ENCODE results near the gene PGAP6.
"Not testable (repeated sequence)": the region's sequence is repeated elsewhere in the genome, so short reads cannot be mapped to it uniquely, and the experiment has no call there.

PGAP6 gene

GRCh38 chr16:381789-382717 is at the start of gene PGAP6:
Gene PGAP6, minus strand, starts transcription at chr16:381978. Its CDS starts 157 bp downstream, at chr16:381821.
- peak within 1 kb of the TSS; percentile 84 for H3K4me3 Mint-ChIP-seq
- H3K36me3 Mint-ChIP-seq, result no peaks in the 10 kb centered on the region

GRCh38 chr16:430904-431303 is 49.1 kb upstream of the PGAP6 start:
- H3K4me1 Mint-ChIP-seq, result peaks cover 18% of the 10 kb centered on the region
- no peaks in the 10 kb centered on the region for H3K9me3 Mint-ChIP-seq
- no peaks in the 10 kb centered on the region for H3K27me3 Mint-ChIP-seq
- no peak overlapping the region for H3K4me3 Mint-ChIP-seq
- H3K36me3 Mint-ChIP-seq, result peaks cover 5% of the 10 kb centered on the region
- DNase-seq (ENCODE audit: low spot score in 2 of 2) (no peak), ATAC-seq (ENCODE audit: low read depth) (no peak)
- H3K27ac Mint-ChIP-seq, result no peak overlapping the region

More at GRCh38 chr16:381789-382717, at the start of gene PGAP6:
- ATAC-seq (ENCODE audit: low read depth) (peak; percentile 66), DNase-seq (ENCODE audit: low spot score in 2 of 2) (peak; percentile 45 to 66)
- no peaks in the 10 kb centered on the region for H3K27me3 Mint-ChIP-seq
- peak within 1 kb of the TSS; percentile 43 for H3K27ac Mint-ChIP-seq
- no peaks in the 10 kb centered on the region for H3K9me3 Mint-ChIP-seq
- peaks cover 13% of the 10 kb centered on the region for H3K4me1 Mint-ChIP-seq

- peaks cover 2% of the 10 kb centered on the region for H3K36me3 Mint-ChIP-seq
Measured at GRCh38 chr16:427250-427649, 45.5 kb upstream of the PGAP6 start.

GRCh38 chr16:426906-427249 is 45.1 kb upstream of the PGAP6 start:
- H3K9me3 Mint-ChIP-seq, result no peaks in the 10 kb centered on the region
- peaks cover 23% of the 10 kb centered on the region for H3K4me1 Mint-ChIP-seq
- no peak for DNase-seq (ENCODE audit: low spot score in 2 of 2)
- peaks cover 2% of the 10 kb centered on the region for H3K27me3 Mint-ChIP-seq
- peak overlapping the region; percentile 77 for H3K4me3 Mint-ChIP-seq
- peaks cover 2% of the 10 kb centered on the region for H3K36me3 Mint-ChIP-seq
- H3K27ac Mint-ChIP-seq, result no peak overlapping the region
- ATAC-seq (ENCODE audit: low read depth), result no peak

More at GRCh38 chr16:427250-427649, 45.5 kb upstream of the PGAP6 start:
- Mint-ChIP-seq H3K27ac (no peak overlapping the region), H3K9me3 (no peaks in the 10 kb centered on the region), H3K4me3 (peak overlapping the region; percentile 77), H3K4me1 (peaks cover 23% of the 10 kb centered on the region), H3K27me3 (peaks cover 2% of the 10 kb centered on the region)
- no peak for ATAC-seq (ENCODE audit: low read depth)
- no peak for DNase-seq (ENCODE audit: low spot score in 2 of 2)

GRCh38 chr16:426115-426905 is 44.5 kb upstream of the PGAP6 start:
- Mint-ChIP-seq H3K4me1 (peaks cover 23% of the 10 kb centered on the region), H3K27ac (no peak overlapping the region), H3K9me3 (no peaks in the 10 kb centered on the region), H3K27me3 (peaks cover 2% of the 10 kb centered on the region), H3K4me3 (peak overlapping the region; percentile 77), H3K36me3 (peaks cover 2% of the 10 kb centered on the region)
- DNase-seq (ENCODE audit: low spot score in 2 of 2) (peak in 1 of 2 donors; percentile 34), ATAC-seq (ENCODE audit: low read depth) (no peak)

- peaks cover 19% of the 10 kb centered on the region for H3K4me1 Mint-ChIP-seq
- H3K27me3 Mint-ChIP-seq, result peaks cover 4% of the 10 kb centered on the region
- no peaks in the 10 kb centered on the region for H3K36me3 Mint-ChIP-seq
- H3K9me3 Mint-ChIP-seq, result no peaks in the 10 kb centered on the region
- DNase-seq (ENCODE audit: low spot score in 2 of 2) (no peak), ATAC-seq (ENCODE audit: low read depth) (peak; percentile 52)
- H3K4me3 Mint-ChIP-seq, result peak overlapping the region; percentile 93
- H3K27ac Mint-ChIP-seq, result no peak overlapping the region
Measured at GRCh38 chr16:425740-426114, 43.9 kb upstream of the PGAP6 start.

GRCh38 chr16:425082-425718 is 43.4 kb upstream of the PGAP6 start, which contains the start of gene RAB11FIP3:
Gene RAB11FIP3, plus strand, starts transcription at chr16:425649. Its CDS starts 358 bp downstream, at chr16:426007.
- Mint-ChIP-seq H3K4me1 (peaks cover 19% of the 10 kb centered on the region), H3K27ac (peak within 1 kb of the TSS; percentile 81), H3K9me3 (no peaks in the 10 kb centered on the region), H3K36me3 (no peaks in the 10 kb centered on the region), H3K4me3 (peak within 1 kb of the TSS; percentile 93), H3K27me3 (peaks cover 4% of the 10 kb centered on the region)
- ATAC-seq (ENCODE audit: low read depth) (peak; percentile 85), DNase-seq (ENCODE audit: low spot score in 2 of 2) (peak; percentile 78 to 91)

GRCh38 chr16:424623-425081 is 42.9 kb upstream of the PGAP6 start:
- Mint-ChIP-seq H3K9me3 (no peaks in the 10 kb centered on the region), H3K4me1 (peaks cover 19% of the 10 kb centered on the region), H3K27ac (no peak overlapping the region), H3K36me3 (no peaks in the 10 kb centered on the region), H3K4me3 (peak overlapping the region; percentile 93), H3K27me3 (peaks cover 4% of the 10 kb centered on the region)
- no peak for ATAC-seq (ENCODE audit: low read depth)
- DNase-seq (ENCODE audit: low spot score in 2 of 2), result no peak

GRCh38 chr16:424033-424622 is 42.4 kb upstream of the PGAP6 start:
- H3K27me3 Mint-ChIP-seq, result peaks cover 4% of the 10 kb centered on the region
- ATAC-seq (ENCODE audit: low read depth), result no peak
- H3K4me3 Mint-ChIP-seq, result peak overlapping the region; percentile 93
- H3K9me3 Mint-ChIP-seq, result no peaks in the 10 kb centered on the region
- DNase-seq (ENCODE audit: low spot score in 2 of 2), result no peak
- H3K36me3 Mint-ChIP-seq, result no peaks in the 10 kb centered on the region
- peaks cover 19% of the 10 kb centered on the region for H3K4me1 Mint-ChIP-seq
- no peak overlapping the region for H3K27ac Mint-ChIP-seq

GRCh38 chr16:422179-422578 is 40.4 kb upstream of the PGAP6 start:
- peaks cover 11% of the 10 kb centered on the region for H3K4me1 Mint-ChIP-seq
- not testable (repeated sequence) for H3K36me3 Mint-ChIP-seq; H3K27me3 Mint-ChIP-seq; H3K4me3 Mint-ChIP-seq; H3K9me3 Mint-ChIP-seq; DNase-seq (ENCODE audit: low spot score in 2 of 2); H3K27ac Mint-ChIP-seq; ATAC-seq (ENCODE audit: low read depth)

GRCh38 chr16:415170-415498 is 33.4 kb upstream of the PGAP6 start:
- not testable (repeated sequence) for H3K27ac Mint-ChIP-seq; ATAC-seq (ENCODE audit: low read depth); H3K4me1 Mint-ChIP-seq; H3K9me3 Mint-ChIP-seq; H3K36me3 Mint-ChIP-seq; H3K27me3 Mint-ChIP-seq; DNase-seq (ENCODE audit: low spot score in 2 of 2); H3K4me3 Mint-ChIP-seq

GRCh38 chr16:414395-415169 is 32.8 kb upstream of the PGAP6 start:
- no peak for DNase-seq (ENCODE audit: low spot score in 2 of 2)
- Mint-ChIP-seq H3K9me3 (no peaks in the 10 kb centered on the region), H3K4me3 (no peak overlapping the region), H3K27ac (no peak overlapping the region), H3K36me3 (no peaks in the 10 kb centered on the region), H3K4me1 (no peaks in the 10 kb centered on the region), H3K27me3 (no peaks in the 10 kb centered on the region)
- ATAC-seq (ENCODE audit: low read depth), result no peak
